ENCODE data around the gene CDH13. TPM values are rescaled to one million over a fixed set of nuclear protein-coding genes. Genes with fewer than 3 reads are reported as not detected.

Gene CDH13
- total and polyA plus RNA-seq, 2 donors (not counting 3 experiments of a cell fraction or from before 2014, with no cell fraction given), result 96.6 to 124 TPM

GRCh38 chr16:83746611-83747010 is 1119.8 kb downstream of the CDH13 start:
- H3K4me2 ChIP-seq (ENCODE audit: insufficient read depth, low read length), result no peak overlapping the region
- H3K36me3 ChIP-seq (ENCODE audit: control insufficient read depth in 2 of 2, extremely low read depth in 1 of 2, insufficient read depth in 2 of 2, low read length in 2 of 2), result no peaks in the 10 kb centered on the region
- dilution Hi-C loops (cut with MboI; ENCODE audit: extremely low pct_ligation_motif_present, low sequenced_read_pairs), result no loop called here
- TF ChIP-seq EZH2 (IDR thresholded peaks at IDR 0.05; ENCODE audit: borderline replicate concordance, low read depth, low read length, severe bottlenecking), result no peak
- TF ChIP-seq POLR2AphosphoS5 (IDR thresholded peaks at IDR 0.05; ENCODE audit: insufficient read depth, low read depth, low read length), result no peak
- no peak for TF ChIP-seq MYC (IDR thresholded peaks at IDR 0.05; ENCODE audit: low read depth, low read length)
- TF ChIP-seq MAX (IDR thresholded peaks at IDR 0.05; ENCODE audit: insufficient read depth, insufficient read length), result no peak
- no peak for TF ChIP-seq FOS (IDR thresholded peaks at IDR 0.05; ENCODE audit: borderline replicate concordance, insufficient read depth, low read length)
- TF ChIP-seq GATA2 (IDR thresholded peaks at IDR 0.05; ENCODE audit: insufficient read depth, insufficient read length, low read depth, low read length), result no peak
- TF ChIP-seq JUN (IDR thresholded peaks at IDR 0.05; ENCODE audit: borderline replicate concordance, insufficient read depth, insufficient read length, low read depth), result no peak
- TF ChIP-seq POLR2A (IDR thresholded peaks at IDR 0.05; ENCODE audit: low read depth, low read length), result no peak
- TF ChIP-seq CTCF (IDR thresholded peaks at IDR 0.05; ENCODE audit: extremely low read depth in 1 of 2, insufficient read depth in 1 of 2, low read depth in 1 of 2, low read length in 2 of 2), result no peak
- no peak overlapping the region for H3K9ac ChIP-seq (replicated peaks; ENCODE audit: extremely low read depth, insufficient read depth, low read length)
- no peaks in the 10 kb centered on the region for H3K9me3 ChIP-seq (replicated peaks; ENCODE audit: control insufficient read depth, insufficient read depth, low read length)
- no peak overlapping the region for H3K27ac ChIP-seq (ENCODE audit: insufficient read depth, low read depth, low read length)
- H3K4me3 ChIP-seq (replicated peaks in 1 of 3; ENCODE audit: insufficient read depth in 1 of 3, low read depth in 1 of 3, low read length in 3 of 3), result no peak overlapping the region
- H2AFZ ChIP-seq (ENCODE audit: low read depth, low read length), result no peak overlapping the region
- FAIRE-seq (no peak), DNase-seq (ENCODE audit: low read depth, low spot score) (no peak)
- no peaks in the 10 kb centered on the region for H3K27me3 ChIP-seq (ENCODE audit: control insufficient read depth in 2 of 2, insufficient read depth in 2 of 2, low read length in 2 of 2)
- intact Hi-C loops (cut with micrococcal nuclease), result no loop called here
- H3K79me2 ChIP-seq (ENCODE audit: control insufficient read depth, insufficient read depth, low read length), result no peaks in the 10 kb centered on the region
- H3K4me1 ChIP-seq (ENCODE audit: control insufficient read depth, extremely low read depth, insufficient read depth, low read length), result no peaks in the 10 kb centered on the region
- no TSS peak for BruUV-seq (replicated peaks)
- POLR2A ChIA-PET, result no interaction called here
- H4K20me1 ChIP-seq (replicated peaks; ENCODE audit: control insufficient read depth, extremely low read depth, insufficient read depth, low read length), result no peaks in the 10 kb centered on the region
- CTCF ChIA-PET, result no interaction called here
- H3K9me1 ChIP-seq (replicated peaks; ENCODE audit: control insufficient read depth, extremely low read depth, insufficient read depth, low read length), result no peaks in the 10 kb centered on the region

All from endothelial cell of umbilical vein (primary cell).